Mucosa of descending colon (tissue), 3 donors: ENCODE results near the gene VAV3. TPM values are rescaled to one million over a fixed set of nuclear protein-coding genes. Genes with fewer than 3 reads are reported as not detected.
"Not testable (repeated sequence)": the region's sequence is repeated elsewhere in the genome, so short reads cannot be mapped to it uniquely, and the experiment has no call there.

ENCODE experiments used
- ATAC-seq: fragments of 200-7000 bp; cut with Tn5 transposase; one replicate; pipeline ENCODE4 v1.9.1; 2020; ENCODE audit warnings: mild to moderate bottlenecking, moderate library complexity
- DNase-seq, 3 donors: peaks; one replicate each; pipeline ENCODE4 v3.0.0-alpha.2; 2020
- H3K36me3 ChIP-seq: fragments of 200-600 bp; one replicate; pipeline ENCODE4 v1.8.0; 2021; ENCODE audit warnings: low read depth, mild to moderate bottlenecking
- H3K4me1 ChIP-seq: fragments of 200-600 bp; one replicate; pipeline ENCODE4 v1.8.0; 2021; ENCODE audit warnings: low read depth, mild to moderate bottlenecking
- H3K4me3 ChIP-seq: fragments of 200-600 bp; one replicate; pipeline ENCODE4 v1.8.0; 2021; ENCODE audit warnings: mild to moderate bottlenecking
- H3K9me3 ChIP-seq: fragments of 200-600 bp; one replicate; pipeline ENCODE4 v1.8.0; 2021; ENCODE audit warnings: mild to moderate bottlenecking
- intact Hi-C, 2 donors: fragments of 100-400 bp; cut with DNase I in 1 of 2; cut with micrococcal nuclease in 1 of 2; formaldehyde crosslinking; loops; one replicate each; pipeline versions ENCODE4 v1.11.0 to v1.11.1; 2022; cut with DNase I, micrococcal nuclease
- total RNA-seq, 3 donors: library from RNA; stranded (reverse); fragmentation: NEBNext Ultra II Directional in 2 of 3; extraction: Animal tissue kit (Norgen Biotek cat#: 25700) in 2 of 3; gene quantifications; one replicate each; pipeline versions ENCODE4 v1.2.1 to v1.2.4, GENCODE V29; 2021 to 2023
- TF ChIP-seq, protein P1 (sequence below): fragments of 200-600 bp; IDR thresholded peaks from one replicate; pipeline ENCODE4 v1.8.0; 2022; ENCODE audit warnings: antibody characterized with exemption, mild to moderate bottlenecking
- donor health status: DM: no; HTN: no; CAD: no; lungs with moderate emphysema.
- donor health status: DM: no; HTN: no; CAD: no.
- donor health status: DM: no; HTN: yes; CAD: no.

Gene VAV3
- total RNA-seq, 3 donors from 2014 or later, result 41.3 to 142 (median 101) TPM

DNA sequence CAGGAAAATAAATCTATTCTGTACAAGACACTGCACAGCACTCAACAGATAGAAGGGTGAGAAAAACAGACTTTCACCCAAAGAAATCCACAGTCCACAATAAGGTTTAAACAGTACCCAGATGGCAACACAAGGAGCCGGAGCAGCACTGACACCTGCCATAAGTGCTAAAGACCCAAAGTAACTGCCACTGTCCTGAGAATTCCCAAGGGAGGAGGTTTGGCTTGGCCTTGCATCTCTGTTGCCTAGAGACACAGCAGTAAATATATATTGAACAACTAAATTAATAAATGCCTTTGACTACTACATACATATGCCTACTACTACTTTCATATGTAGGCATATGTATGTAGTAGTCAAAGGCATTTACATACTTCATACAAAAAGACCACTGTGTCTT is 68.0 kb downstream of the VAV3 start:
- Histone ChIP-seq H3K36me3 (no peaks in the 10 kb centered on the region), H3K4me3 (no peak overlapping the region), H3K4me1 (no peaks in the 10 kb centered on the region), H3K9me3 (no peaks in the 10 kb centered on the region)
- DNase-seq (no peak), ATAC-seq (no peak)
- TF ChIP-seq, protein P1, sequence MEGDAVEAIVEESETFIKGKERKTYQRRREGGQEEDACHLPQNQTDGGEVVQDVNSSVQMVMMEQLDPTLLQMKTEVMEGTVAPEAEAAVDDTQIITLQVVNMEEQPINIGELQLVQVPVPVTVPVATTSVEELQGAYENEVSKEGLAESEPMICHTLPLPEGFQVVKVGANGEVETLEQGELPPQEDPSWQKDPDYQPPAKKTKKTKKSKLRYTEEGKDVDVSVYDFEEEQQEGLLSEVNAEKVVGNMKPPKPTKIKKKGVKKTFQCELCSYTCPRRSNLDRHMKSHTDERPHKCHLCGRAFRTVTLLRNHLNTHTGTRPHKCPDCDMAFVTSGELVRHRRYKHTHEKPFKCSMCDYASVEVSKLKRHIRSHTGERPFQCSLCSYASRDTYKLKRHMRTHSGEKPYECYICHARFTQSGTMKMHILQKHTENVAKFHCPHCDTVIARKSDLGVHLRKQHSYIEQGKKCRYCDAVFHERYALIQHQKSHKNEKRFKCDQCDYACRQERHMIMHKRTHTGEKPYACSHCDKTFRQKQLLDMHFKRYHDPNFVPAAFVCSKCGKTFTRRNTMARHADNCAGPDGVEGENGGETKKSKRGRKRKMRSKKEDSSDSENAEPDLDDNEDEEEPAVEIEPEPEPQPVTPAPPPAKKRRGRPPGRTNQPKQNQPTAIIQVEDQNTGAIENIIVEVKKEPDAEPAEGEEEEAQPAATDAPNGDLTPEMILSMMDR, result no peak
- intact Hi-C loops, result no loop called here

DNA sequence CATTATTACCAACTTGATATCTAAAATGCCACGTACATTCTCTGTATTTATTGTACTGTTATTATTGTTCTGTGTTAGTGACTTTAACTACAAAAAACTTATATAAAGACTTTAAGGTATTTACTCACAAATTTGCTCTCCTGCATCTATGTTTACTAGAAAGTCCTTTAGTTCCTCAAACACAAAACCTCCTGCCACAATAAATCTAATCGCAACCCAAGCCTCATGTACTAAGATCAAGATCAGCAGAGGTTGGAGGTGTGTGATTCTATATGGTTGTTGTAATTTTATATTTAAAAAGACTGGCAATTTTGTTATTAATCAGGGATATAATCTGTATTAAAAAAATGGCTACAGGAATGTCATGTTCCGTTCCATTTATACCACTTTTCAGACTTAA is 68.6 kb downstream of the VAV3 start:
- no peak for DNase-seq
- no peak for ATAC-seq
- Histone ChIP-seq H3K4me1 (no peaks in the 10 kb centered on the region), H3K9me3 (no peaks in the 10 kb centered on the region), H3K36me3 (no peaks in the 10 kb centered on the region), H3K4me3 (no peak overlapping the region)
- TF ChIP-seq, protein P1, result no peak
- intact Hi-C loops, result no loop called here

DNA sequence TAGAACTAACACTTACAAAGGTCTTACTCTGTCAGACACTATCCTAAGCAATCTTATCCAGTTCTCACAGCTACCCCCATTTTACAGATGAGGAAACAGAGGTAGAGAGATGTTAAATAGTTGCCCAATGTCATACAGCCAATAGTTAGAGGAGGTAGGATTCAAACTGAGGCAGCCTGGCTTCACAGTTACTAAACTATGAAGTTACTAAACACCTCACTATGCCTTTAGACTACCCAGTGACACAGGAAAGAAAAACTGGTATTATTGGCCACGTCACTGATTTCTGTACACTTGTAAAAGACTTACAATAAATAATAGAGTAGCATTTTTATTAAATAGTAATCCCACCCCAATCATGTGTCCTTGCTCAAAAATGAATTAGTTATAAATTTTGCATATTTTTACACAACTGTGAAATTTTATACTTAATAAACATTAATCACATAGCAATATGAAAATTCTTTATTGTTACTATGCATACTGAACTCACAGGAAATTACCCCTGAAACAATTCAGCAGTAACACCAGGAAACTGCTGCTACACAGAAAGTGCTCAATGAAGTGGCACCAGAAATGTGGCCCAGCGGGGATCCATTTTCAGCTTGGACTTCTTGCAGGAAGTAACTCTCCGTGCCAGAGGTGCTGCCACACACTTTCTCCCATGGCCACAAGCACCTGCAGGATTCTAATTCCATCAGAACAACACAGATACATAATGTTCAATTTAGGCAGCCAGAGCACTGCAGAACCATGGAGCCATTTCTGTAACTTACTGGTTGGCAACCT is 69.4 kb downstream of the VAV3 start:
- Histone ChIP-seq H3K4me3 (no peak overlapping the region), H3K36me3 (no peaks in the 10 kb centered on the region), H3K9me3 (no peaks in the 10 kb centered on the region), H3K4me1 (no peaks in the 10 kb centered on the region)
- ATAC-seq, result no peak
- intact Hi-C loops, result no loop called here
- no peak for DNase-seq
- TF ChIP-seq, protein P1, result no peak

DNA sequence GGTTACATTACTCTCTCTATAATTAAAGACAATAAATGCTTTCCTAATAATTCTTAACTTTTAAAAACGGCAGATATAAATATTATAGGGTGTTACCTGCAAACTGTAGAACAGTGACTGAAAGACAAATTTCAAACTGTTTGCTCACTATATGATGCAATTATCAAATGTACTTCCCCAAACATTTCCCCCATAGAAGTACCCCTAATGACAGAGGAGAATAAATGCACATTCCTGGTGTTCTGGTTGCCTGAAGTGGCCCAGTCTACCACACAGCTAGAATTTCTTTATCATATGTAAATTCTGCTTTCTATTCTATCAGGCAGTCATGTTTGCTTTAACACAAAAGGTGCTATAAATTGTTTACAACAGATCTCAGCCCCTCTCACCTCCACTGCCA is 70.4 kb downstream of the VAV3 start:
- intact Hi-C loops, result no loop called here
- no peaks in the 10 kb centered on the region for H3K4me1 ChIP-seq
- H3K9me3 ChIP-seq, result no peaks in the 10 kb centered on the region
- no peaks in the 10 kb centered on the region for H3K36me3 ChIP-seq
- TF ChIP-seq, protein P1, result no peak
- DNase-seq (no peak), ATAC-seq (no peak)
- H3K4me3 ChIP-seq, result no peak overlapping the region

DNA sequence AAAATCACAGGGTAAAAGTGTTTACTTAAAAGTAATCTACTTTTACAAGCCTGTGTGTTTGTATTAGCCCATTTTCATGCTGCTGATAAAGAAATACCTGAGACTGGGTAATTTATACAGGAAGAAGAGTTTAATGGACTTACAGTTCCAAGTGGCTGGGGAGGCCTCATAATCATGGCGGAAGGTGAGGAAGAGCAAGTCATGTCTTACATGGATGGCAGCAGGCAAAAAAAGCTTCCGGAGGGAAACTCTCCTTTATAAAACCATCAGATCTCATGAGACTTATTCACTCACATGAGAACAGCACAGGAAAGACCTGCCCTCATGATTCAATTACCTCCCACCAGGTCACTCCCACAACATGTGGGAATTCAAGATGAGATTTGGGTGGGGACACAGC is 71.6 kb downstream of the VAV3 start:
- H3K4me1 ChIP-seq, ATAC-seq, H3K36me3 ChIP-seq, H3K9me3 ChIP-seq, H3K4me3 ChIP-seq, DNase-seq, intact Hi-C loops: not testable (repeated sequence)

DNA sequence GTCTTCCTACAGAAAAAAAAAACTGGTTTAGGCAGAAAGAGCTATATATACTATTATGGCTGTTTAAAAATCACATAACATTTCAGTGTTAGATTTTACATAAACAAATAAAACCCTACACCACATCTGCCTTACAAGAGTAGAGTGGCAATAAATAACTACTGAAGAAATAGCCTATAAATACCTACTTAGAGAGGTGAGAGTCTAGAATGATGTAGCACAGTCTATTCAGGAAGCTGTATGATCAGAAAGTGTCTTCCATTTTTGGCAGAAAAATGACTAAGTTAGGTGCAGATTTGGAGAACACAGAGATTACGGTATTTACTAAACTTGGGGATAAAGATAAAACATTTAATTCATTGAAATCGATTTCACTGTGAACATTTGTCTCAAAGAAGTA is 75.5 kb downstream of the VAV3 start:
- Histone ChIP-seq H3K4me3 (no peak overlapping the region), H3K4me1 (no peaks in the 10 kb centered on the region), H3K9me3 (no peaks in the 10 kb centered on the region), H3K36me3 (no peaks in the 10 kb centered on the region)
- intact Hi-C loops, result no loop called here
- TF ChIP-seq, protein P1, result no peak
- no peak for DNase-seq
- ATAC-seq, result no peak
